Fibroblast of villous mesenchyme (primary cell): ENCODE results near the gene ALK. TPM values are rescaled to one million over a fixed set of nuclear protein-coding genes. Genes with fewer than 3 reads are reported as not detected.

Experiments
- DNase-seq: peaks from one replicate; pipeline ENCODE4 v3.0.0-alpha.2; 2010; ENCODE audit warnings: low read depth
- H3K4me3 ChIP-seq: 2 replicates; pipeline ENCODE4 v1.5.1; 2011; ENCODE audit warnings: low read depth, mild to moderate bottlenecking, low read length
- CTCF ChIP-seq: IDR thresholded peaks from 2 replicates; pipeline ENCODE4 v1.5.1; 2012; ENCODE audit warnings: low read depth, mild to moderate bottlenecking, low read length; ENCODE audit not compliant: insufficient read depth
- total RNA-seq: library from RNA; depleted of rRNA; stranded (reverse); fragments of >200 nt; gene quantifications from 2 replicates; pipeline ENCODE4 v1.2.3, GENCODE V29; 2012

The ALK gene
- total RNA-seq, 1 donor: not detected

GRCh38 chr2:29372185-29372584 is 549.2 kb downstream of the ALK start:
- no peak overlapping the region for H3K4me3 ChIP-seq
- no peak for DNase-seq
- no peak for TF ChIP-seq CTCF

DNA sequence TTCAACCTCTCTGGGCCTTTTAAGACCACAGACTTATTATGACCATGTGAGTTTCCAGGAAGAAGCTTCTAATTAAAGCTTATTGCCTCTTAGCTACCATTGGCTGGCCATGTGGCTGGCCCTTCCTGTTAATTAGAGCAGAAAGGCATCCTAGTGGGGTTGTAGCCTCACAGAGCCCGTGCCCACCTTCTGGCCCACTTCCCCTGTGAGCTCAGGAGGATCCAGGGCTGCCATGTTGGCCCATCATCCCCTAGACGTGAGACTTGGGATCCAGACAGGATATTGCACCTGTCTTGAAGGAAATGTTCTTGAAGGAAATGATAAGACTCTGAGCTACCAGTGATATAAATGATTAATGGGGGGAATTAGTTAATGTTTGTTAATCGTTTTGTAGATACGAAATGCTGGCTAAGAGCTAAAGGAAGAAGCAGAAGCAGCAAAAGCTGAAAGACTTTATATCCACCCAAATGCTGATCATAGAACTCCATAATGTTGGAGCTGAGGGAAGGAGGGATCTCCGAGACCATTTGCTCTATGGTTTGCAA is 550.7 kb downstream of the ALK start:
- TF ChIP-seq CTCF: no peak
- no peak for DNase-seq
- H3K4me3 ChIP-seq: no peak overlapping the region

DNA sequence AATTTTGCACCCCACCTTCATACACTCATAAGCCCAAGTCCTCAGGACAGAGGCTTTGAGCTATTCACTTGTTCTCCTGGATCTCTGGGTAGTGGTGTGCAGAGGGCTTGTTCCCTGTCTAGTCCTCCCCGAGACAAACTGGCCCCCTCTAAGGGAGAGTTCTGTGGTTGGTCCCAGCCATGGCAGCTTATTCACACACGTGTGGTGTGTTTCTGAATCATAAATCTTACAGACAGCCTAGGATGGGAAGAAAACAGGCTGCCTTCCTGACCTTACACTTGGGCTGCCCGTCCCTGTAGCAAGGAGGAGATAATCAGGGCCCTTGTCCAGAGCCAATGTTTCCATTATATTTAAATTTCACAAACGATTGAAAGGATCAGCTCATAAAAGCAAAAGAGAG is 551.2 kb downstream of the ALK start:
- no peak for DNase-seq
- TF ChIP-seq CTCF: no peak
- no peak overlapping the region for H3K4me3 ChIP-seq

DNA sequence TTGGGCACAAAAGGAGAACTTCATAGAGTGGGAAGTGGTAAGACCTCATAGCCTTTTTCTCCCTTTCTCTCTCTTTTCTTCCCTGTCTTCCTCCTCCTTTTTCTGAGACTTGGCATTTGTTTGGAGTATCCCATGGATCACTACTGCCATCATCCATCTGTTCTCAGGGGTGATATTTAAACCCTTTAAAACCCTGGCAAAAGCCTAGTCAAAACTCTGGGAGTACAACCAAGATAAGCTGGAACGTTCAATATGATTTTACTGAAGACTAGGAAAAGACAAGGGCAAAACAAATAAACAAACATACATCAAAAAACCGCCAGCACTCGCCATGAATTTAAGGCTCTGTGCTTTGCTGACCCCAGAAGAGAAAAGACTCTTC is 552.7 kb downstream of the ALK start:
- no peak for DNase-seq
- no peak for TF ChIP-seq CTCF
- H3K4me3 ChIP-seq: no peak overlapping the region

DNA sequence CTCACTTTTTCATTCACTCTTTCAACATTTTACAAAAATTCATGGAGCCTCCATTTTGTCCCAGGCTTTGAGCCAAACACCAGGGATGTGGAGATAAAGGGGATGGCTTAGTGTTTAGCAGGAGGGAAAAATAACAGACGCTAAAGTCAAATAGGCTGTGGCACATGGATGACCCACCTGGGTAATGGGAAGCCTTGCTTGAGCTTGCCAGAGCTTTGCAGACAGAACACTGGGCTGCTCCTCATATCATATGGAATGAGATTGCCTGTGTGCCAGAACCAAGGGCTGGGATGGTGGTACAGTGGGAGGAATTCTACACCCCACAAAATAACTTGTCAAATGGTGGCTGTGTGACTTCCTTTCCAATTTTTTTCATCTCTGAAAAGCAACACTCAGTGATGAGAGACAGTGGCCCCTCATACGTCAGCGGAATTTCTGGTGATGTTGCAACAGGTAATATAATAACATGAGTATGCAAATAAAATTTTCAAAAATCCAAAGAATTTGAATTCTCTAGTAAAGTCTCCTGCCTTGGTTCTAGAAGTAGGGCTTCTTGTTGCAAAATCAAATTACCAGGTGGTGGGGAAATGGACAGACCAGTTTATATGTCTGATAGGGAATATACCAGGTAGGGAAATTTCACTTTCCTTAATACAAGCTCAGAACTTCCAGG is 553.3 kb downstream of the ALK start:
- TF ChIP-seq CTCF: no peak
- DNase-seq: no peak

GRCh38 chr2:29363111-29363510 is 558.3 kb downstream of the ALK start:
- TF ChIP-seq CTCF: no peak
- no peak for DNase-seq
- H3K4me3 ChIP-seq: no peak overlapping the region

More for the DNA sequence above, 553.3 kb downstream of the ALK start:
- H3K4me3 ChIP-seq: no peak overlapping the region

DNA sequence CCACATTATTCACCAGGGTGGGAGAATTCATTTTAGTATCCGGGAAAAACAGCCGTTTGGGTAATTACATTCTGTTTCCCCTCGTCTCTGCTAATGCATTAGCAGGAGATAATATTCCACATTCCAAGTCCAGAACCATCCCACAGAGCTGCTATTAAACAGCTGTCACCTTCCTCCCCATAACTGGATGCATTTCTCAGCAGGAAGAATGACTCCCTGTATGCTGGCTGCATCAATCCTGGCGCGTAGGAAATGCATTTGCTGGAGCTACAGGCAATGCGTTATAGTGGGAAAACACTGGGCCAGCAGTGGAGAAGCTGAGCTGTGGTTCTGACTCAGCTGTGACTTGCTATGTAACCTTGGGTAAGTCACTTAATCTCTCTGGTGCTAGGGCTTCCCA is 560.2 kb downstream of the ALK start:
- no peak for DNase-seq
- H3K4me3 ChIP-seq: no peak overlapping the region
- TF ChIP-seq CTCF: no peak
